Measurements from ENCODE around the gene LINS1.

Gene LINS1

GRCh38 chr15:100558771-100559254 lies 43.2 kb downstream of the LINS1 start:
- no peak for DNase-seq (ENCODE audit: low spot score)

- no peak for DNase-seq (ENCODE audit: low spot score)
Measured at GRCh38 chr15:100553468-100553867, 48.5 kb downstream of the LINS1 start.

- no peak for DNase-seq (ENCODE audit: low spot score)
Measured at GRCh38 chr15:100547961-100548360, 54.0 kb downstream of the LINS1 start.

- DNase-seq (ENCODE audit: low spot score), result no peak
Measured at GRCh38 chr15:100544946-100545345, 57.0 kb downstream of the LINS1 start.

- DNase-seq (ENCODE audit: low spot score), result no peak
Measured at GRCh38 chr15:100544338-100544841, 57.6 kb downstream of the LINS1 start.

GRCh38 chr15:100542290-100542689 lies 59.7 kb downstream of the LINS1 start:
- DNase-seq (ENCODE audit: low spot score), result no peak

GRCh38 chr15:100537331-100537730 lies 64.7 kb downstream of the LINS1 start:
- DNase-seq (ENCODE audit: low spot score), result no peak

GRCh38 chr15:100536733-100537132 lies 65.3 kb downstream of the LINS1 start:
- DNase-seq (ENCODE audit: low spot score), result no peak

- DNase-seq (ENCODE audit: low spot score), result no peak
Measured at GRCh38 chr15:100533886-100534285, 68.1 kb downstream of the LINS1 start.

- no peak for DNase-seq (ENCODE audit: low spot score)
Measured at GRCh38 chr15:100531823-100532327, 70.1 kb downstream of the LINS1 start.

- DNase-seq (ENCODE audit: low spot score), result no peak
Measured at GRCh38 chr15:100531204-100531603, 70.8 kb downstream of the LINS1 start.

GRCh38 chr15:100529556-100529955 lies 72.4 kb downstream of the LINS1 start:
- no peak for DNase-seq (ENCODE audit: low spot score)

- DNase-seq (ENCODE audit: low spot score), result no peak
Measured at GRCh38 chr15:100528833-100529428, 73.1 kb downstream of the LINS1 start, which contains the start of gene CERS3. TSS of gene CERS3 (minus strand) at chr15:100528950. CDS start at chr15:100501849, 27,101 bp downstream.

GRCh38 chr15:100526027-100526481 lies 75.9 kb downstream of the LINS1 start:
- DNase-seq (ENCODE audit: low spot score), result no peak

GRCh38 chr15:100525436-100525835 lies 76.5 kb downstream of the LINS1 start:
- DNase-seq (ENCODE audit: low spot score), result no peak

- DNase-seq (ENCODE audit: low spot score), result no peak
Measured at GRCh38 chr15:100524326-100524725, 77.7 kb downstream of the LINS1 start.

GRCh38 chr15:100521907-100522306 lies 80.1 kb downstream of the LINS1 start:
- DNase-seq (ENCODE audit: low spot score), result no peak

- no peak for DNase-seq (ENCODE audit: low spot score)
Measured at GRCh38 chr15:100520132-100520921, 81.7 kb downstream of the LINS1 start.

GRCh38 chr15:100517846-100518245 lies 84.1 kb downstream of the LINS1 start:
- no peak for DNase-seq (ENCODE audit: low spot score)
